Activated CD4-positive, alpha-beta T cell treated with anti-CD3 and anti-CD28 coated beads, Interleukin-2, amount 50 U/mL, for 4 hours (primary cell): ENCODE data around the gene COL6A1.
"Not testable (repeated sequence)": the region's sequence is repeated elsewhere in the genome, so short reads cannot be mapped to it uniquely, and the experiment has no call there.

Experiments
- DNase-seq, 2 experiments: peaks; one replicate each; pipeline ENCODE4 v3.0.0-alpha.2; 2020

The COL6A1 gene

DNA sequence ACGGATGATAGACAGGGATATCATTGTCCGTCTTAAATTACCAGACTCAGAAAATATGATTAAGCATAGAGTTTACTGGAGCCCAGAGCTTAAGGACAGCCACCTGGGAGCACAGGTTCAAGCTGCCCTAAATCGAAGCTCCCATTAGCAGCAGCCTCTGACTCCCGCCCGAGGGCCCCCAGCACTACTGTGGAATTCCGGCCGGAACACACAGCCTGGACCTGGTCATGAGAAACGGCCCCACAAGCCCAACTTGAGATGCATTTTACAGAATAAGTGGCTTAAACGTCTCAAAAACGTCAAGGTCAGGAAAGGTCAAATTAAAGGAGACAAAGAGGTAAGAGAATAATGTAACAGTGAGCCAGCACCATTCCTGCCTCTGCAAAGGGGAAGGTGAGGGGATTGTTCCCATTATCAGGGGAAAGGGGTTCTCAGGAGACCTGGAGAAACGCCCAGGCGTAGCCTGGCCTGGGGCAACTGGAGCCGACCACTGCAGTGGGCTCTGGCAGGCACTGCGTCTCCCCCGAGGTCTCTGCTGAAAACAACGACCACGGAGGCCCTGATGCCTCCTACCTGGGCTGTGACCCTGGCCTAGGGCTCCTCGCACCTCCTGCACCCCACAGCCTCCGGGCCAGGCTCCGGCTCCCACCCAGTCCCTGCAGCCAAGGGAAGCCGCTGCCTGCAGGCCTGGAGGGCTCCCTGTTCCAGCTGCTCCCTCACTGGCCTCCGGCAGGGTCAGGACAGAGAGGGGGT lies 11.5 kb upstream of the COL6A1 start:
- no peak for DNase-seq

DNA sequence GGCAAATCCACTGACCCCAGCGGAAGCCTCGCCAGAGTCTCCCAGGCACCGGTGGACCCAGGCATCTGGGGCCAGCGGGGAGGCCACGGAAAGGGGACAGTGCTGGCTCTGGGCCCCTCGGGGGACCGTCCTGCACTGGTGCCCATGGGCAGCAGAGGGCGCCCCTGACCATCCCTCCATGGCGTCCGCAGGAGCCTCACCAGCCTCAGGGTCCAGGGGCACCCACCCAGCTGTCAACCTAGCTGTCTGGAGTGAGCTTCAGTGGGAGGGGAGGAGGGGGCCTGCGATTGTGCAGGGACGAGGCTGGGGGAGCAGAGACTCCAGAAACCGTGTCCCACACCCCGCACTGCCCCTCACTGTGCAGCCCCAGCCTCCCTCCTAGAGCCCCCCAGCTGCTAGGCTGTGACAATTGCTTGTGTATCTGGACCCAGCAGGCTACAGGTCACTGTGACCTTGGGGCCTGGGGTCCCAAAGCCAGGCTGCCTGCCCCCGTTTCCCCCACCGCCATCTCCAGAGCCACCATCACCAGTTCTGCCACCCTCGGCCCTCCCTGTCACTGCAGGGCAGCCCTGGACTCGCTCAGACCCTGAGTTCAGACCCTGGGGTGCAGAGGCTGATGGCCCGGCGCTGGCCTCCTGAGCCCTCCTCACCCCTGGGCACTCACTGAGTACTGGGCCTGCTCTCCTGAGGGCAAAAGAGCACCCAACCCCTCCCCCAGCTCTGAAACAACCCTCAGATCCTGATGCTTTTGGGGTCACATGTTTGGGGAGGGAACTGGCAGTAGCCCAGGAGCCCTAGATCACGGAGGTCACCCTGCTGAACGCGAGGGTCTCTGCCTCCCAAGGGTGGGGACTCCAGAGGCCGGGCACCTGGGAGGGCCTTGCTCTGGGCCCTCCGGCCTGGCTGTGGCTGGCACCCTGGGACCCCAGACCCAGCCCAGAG lies 10.6 kb upstream of the COL6A1 start:
- peak; percentile 29 to 35 for DNase-seq

DNA sequence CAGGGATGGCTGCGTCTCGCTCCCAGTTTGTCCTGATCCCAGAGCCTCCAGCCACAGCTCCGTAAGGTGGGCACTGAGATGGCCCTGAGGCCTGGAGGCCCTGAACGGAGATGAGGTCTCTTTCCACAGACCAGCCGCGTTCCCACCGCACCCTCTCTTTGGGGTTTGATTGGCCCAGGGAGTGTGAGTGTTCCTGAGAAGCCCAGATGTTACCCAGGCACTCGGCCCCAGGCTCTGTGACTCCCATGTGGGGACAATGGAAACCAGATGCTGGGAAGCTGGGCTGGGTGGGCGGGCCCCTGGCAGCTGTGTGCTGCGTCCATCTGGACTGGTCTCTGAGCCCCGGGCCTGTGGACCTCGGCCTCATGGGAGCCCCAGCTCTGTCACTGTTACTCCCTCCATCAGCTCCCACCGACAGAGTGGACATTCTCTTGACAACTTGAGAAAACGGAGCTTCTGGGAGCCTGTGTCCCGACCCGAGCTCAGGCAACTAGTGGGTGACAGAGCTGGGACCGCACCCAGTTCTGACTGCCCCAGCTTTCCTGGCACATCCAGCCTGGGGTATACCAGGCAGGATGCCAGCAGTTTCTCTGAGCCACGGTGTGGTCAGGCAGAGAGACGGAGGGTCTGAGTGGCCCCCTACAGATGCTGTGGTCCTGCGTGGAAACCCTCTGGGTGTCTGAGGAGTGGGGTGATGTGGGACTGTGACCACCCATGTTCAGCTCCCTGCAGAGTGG lies 9.8 kb upstream of the COL6A1 start:
- DNase-seq: no peak

DNA sequence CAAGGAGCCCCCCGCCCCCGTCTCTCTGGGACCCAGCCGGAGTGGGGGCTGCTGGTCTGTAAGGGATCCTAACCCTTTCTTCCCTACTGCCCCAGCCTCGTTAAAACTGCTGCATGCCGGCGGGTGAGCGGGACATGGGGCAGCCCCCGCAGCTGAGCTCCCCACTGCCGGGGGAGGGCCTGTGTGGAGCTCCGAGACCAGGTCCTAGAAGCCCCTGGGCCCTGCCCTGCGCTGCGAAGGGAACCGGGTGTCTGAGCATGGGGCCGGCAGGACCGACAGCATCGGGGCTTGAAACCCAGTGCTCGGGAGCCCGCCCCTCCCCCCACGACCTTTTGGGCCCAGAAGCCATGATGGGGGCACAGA lies 9.2 kb upstream of the COL6A1 start:
- no peak for DNase-seq

DNA sequence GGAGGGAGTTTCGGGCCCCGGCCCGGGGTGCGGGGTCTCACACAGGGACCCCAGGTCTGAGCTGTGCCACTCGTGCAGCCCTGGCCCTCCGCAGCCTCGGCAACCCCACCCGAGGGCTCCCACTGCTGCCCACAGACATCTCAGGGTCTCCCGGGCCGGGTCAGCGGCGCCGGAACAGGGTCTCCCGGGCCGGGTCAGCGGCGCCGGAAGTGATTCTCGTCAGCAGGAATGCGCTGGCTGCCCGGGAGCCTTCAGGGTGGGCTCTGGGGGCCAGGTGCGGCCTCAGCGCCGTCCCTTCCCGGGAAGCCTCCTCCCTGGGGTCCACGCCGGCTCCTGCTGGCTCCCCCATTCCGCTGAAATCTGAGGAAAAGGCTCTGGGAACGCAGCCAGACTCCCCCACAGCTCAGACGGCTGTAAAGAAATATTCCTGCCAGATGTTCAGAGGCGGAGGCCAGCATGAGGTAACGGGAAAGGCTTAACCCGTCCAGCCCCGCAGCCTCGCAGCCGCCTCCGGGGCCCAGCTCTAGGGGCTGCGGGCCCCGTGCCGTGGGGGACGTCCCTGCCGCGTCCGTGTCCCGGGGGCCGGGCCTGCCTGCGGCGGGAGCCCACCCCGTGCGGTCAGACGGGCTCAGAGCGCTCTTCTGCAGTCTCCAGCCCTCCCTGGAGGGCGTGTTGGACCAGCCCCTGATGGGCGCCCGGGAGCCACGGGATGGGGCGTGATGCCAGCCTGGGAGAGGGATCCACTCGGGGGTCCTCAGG lies 8.7 kb upstream of the COL6A1 start:
- DNase-seq: no peak

DNA sequence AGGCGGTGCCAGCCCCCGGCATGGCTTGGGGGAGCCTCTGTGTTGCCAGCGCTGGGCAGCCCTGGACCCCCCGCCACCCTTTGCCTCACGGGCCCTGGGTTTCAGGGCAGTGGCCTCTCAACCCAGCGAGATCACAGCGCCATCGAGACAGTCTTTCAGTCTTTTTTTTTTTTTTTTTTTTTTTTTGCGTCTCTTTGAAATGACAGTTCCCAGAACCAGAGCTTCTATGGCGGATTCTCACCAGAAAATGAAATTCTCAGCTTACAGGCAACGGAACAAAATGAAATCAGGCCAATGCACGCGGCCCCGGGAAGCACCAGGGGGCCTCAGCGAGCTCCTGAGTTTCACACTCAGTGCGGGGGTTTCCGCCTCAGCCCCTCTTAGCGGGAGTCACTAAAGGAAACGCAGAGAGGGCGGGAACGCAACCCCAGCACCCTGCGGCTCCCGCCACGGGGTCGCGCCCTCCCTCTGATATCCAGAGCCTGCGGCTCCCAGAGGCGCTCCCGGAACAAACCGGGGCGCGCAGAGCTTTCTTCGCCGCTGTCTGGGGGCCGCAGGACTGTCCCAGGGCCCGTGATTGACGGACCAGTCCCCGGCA lies 8.0 kb upstream of the COL6A1 start:
- DNase-seq: peak; percentile 78 to 80

DNA sequence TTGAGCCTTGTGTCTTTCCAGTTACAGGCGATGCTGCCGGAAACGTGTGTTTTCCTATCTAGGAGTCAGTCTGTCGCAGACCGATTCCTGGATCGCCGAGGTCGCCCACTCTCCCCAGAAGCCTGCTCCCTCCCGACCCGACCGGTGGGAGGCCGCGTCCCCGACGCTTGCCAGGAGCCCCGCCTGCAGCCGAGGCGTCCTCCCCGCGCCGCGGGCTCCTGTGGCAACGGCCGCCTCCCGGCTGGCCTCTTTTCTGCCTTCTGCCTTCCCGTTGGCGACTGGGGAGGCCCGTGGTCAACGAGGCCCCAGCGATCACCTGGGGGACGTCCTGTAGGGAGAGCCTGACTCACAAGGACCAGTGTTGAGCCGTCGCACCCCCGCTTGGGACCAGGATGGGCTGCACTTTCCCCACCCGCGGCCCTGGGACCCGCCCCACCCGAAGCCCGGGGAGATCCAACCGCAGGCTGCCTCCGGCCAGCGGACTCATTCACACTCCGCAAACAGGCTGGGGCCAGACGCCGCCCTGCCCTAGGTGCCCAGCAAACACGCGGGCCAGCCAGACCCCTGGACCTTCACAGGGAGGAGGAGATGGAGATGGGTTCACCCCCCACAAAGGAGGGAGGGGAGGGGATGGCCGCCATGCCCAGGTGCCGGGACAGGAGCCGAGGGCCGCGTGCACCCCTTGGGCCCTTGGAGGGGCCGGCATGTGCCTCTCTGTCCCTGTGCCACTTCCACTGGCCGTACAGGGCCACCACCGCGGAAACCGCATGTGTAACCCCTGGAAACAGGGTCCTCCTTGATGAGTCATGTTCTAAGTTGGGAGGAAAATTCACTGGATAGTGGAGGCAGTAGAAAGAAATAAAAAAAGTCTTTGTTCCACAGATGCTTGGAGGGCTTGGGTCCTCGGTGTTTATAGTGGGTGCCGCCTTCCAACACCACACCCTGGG lies 7.2 kb upstream of the COL6A1 start:
- DNase-seq: no peak

DNA sequence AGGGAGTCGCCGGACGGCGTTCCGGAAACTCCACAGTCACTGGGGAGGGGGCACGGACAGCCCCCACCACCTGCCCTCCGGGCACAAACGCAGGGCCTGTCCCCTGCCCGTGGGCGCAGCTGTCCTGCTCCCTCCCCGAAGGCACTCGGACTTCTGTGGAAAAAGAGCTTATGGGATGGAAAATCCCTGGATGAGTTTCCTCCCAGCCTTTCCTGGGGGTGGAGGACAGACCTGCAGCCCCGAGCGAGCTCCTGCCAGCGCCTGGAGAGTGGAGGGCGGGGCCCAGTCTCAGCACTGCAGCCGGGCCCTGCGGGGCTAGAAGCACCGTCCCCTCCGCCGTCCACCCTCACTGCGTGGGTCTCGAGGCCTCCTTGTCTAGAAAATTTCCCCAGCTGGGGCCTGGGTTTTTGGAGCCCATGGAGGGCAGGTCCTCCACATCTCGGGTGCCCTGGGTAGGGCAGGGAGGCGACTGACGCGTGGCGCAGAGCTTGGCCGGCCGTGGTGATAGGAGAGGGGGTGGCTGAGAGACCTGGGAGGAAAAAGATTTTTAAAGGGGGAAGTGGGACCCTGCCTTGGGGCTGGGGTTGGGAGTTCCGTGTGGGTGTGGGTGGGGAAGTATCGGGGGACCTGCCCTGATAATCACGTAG lies 6.4 kb upstream of the COL6A1 start:
- no peak for DNase-seq

DNA sequence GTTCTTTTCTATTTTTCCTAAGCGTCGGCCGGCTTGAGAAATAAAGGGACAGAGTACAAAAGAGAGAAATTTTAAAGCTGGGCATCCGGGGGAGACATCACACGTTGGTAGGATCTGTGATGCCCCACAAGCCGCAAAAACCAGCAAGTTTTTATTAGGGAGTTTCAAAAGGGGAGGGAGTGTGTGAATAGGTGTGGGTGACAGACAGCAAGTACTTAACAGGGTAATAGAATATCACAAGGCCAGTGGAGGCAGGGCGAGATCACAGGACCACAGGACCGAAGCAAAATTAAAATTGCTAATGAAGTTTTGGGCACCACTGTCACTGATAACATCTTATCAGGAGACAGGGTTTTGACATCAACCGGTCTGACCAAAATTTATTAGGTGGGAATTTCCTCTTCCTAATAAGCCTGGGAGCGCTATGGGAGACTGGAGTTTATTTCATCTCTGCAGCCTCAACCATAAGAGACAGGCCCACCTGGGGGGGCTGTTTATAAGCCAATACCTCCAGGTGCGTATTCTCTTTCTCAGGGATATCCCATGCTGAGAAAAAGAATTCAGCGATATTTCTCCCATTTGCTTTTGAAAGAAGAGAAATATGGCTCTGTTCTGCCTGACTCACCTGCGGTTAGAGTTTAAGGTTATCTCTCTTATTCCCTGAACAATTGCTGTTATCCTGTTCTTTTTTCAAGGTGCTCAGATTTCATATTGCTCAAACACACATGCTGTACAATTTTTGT lies 5.7 kb upstream of the COL6A1 start:
- DNase-seq: not testable (repeated sequence)

DNA sequence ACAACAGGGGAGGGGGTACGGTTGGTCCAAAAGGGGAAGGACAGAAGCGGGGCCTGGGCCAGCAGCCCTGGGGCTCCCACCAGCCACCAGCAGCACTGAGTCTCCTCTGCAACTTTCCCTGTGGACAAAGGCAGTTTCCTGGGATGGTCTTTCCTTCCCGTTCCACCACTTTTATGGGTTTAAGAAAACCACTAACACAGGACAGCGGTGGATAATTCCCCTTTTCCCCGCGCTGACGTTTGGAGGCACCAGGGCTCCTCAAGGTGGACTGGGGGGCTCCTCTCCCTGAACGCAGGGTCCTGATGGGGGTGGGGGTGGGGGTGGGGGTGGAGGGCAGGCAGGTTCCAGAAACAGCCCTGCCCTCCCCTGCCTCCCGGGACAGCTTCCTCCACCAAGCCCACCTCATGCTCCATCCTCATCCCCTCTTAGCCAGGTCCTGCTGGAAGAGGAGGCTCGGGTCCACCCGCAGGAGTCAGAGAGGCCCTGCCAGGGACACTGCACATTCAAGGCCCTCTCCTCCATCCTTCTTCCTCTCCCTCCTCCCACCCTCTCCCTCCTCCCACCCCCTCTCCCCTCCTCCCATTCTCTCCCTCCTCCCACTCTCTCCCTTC lies 4.8 kb upstream of the COL6A1 start:
- DNase-seq: no peak

DNA sequence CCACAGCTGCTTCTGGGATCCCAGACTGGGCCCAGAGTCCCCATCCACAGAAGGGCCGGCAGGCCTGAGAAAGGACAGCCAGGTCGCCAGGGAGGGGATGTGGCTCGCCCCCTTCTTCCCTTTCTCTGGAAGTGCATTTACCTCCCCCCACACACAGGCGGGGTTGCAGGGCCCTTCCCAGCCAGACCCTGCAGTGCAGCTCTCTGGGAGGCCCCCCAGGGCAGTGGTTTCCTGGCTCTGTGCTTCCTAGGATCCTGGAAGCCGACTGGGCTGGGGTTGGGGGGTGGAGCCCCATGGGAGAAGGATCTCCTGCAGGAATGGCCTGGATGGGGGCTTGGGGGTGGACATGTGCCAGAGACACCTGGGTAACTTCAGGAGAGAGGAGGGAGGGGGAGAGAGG lies 4.2 kb upstream of the COL6A1 start:
- DNase-seq: no peak

DNA sequence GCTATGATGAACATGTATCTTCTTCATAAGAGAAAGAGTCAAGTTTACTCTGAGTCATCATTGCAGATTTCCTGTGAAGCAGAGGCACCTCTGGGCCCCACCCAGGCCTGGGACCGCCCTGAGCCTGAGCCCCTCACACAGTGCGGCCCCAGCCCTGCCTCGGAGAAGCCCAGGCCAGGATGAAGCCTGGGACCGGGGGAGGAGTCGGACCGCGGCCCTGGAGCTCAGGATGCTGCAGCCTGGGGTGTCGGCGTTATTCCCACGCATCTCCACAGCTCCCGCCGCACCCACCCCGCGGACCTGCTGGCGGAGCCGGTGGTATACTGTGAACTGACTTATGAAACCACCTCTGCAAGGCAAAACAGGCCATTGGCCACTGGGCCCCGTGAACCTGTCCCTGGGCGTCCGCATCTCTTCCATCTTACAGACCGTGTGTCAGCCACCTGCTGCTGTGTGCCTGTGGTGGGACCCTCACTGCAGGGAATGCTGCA lies 2.4 kb upstream of the COL6A1 start:
- DNase-seq: no peak

DNA sequence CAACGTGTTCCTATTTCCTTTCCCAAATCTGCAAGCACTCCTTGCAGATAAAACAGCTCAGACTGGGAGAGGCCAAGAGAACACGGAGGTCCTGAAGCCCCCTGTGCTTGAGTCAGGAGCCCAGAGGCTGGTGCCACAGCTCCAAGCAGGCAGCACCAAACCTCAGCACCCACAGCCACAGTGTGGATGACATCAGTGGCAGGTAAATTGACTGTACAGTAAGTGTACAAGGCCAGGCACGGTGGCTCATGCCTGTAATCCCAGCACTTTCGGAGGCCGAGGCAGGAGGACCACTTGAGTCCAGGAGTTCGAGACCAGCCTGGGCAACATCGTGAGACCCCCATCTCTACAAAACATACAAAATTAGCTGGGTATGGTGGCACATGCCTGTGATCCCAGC lies 1.9 kb upstream of the COL6A1 start:
- no peak for DNase-seq

DNA sequence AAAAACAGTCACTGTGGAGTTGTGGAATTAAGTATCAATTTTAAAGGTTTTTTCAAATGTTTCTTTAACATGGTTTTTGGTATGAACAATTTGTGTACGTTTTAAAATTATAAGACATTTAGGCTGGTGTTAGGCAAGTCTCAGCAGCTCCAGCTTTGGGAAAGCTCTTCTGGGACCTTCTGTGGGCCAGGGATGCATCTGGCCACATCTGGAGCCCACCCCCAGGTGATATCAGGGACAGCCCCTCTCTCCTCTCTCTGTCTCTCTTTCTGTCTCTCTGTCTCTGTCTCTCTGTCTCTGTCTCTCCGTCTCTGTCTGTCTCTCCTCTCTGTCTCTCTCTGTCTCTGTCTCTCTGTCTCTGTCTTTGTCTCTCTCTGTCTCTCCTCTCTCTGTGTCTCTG lies 1.3 kb upstream of the COL6A1 start:
- no peak for DNase-seq

DNA sequence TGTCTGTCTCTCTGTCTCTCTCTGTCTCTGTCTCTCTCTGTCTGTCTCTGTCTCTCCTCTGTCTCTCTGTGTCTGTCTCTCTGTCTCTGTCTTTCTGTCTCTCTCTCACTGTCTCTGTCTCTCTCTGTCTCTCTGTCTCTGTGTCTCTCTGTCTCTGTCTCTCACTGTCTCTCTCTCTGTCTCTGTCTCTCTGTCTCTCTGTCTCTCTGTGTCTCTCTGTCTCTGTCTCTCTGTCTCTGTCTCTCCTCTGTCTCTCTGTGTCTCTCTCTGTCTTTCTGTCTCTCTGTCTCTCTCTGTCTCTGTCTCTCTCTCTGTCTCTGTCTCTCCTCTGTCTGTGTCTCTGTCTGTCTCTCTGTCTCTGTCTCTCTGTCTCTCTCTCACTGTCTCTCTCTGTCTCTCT lies 873 bp upstream of the COL6A1 start:
- no peak for DNase-seq

DNA sequence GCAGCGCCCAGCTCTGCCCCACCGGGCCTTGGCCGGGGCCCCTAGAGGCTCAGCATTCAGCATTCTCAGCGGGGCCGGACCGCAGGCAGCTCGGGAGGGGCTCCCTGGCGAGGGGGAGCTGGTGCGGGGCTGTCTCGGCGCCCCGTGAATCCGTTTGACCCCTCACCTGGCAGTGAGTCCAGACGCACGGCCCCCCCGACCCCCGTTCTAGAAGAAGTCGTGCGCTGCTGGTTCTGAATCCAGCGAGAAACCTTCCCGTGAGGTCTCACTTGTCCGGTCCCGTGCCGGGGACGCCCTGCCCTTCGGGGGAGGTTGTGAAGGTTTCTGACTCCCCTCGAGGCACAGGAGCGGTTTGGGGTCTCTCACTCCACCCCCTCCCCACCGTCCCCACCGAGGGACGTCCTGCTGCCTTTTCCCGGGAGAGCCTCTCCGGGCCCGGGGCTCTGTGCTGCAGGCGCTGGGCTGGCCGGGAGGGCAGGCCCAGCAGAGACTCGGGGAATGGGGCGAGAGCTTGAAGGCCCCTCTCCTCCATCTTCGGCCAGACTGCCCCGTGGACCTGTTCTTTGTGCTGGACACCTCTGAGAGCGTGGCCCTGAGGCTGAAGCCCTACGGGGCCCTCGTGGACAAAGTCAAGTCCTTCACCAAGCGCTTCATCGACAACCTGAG lies 655 bp downstream of the COL6A1 start:
- DNase-seq: no peak

DNA sequence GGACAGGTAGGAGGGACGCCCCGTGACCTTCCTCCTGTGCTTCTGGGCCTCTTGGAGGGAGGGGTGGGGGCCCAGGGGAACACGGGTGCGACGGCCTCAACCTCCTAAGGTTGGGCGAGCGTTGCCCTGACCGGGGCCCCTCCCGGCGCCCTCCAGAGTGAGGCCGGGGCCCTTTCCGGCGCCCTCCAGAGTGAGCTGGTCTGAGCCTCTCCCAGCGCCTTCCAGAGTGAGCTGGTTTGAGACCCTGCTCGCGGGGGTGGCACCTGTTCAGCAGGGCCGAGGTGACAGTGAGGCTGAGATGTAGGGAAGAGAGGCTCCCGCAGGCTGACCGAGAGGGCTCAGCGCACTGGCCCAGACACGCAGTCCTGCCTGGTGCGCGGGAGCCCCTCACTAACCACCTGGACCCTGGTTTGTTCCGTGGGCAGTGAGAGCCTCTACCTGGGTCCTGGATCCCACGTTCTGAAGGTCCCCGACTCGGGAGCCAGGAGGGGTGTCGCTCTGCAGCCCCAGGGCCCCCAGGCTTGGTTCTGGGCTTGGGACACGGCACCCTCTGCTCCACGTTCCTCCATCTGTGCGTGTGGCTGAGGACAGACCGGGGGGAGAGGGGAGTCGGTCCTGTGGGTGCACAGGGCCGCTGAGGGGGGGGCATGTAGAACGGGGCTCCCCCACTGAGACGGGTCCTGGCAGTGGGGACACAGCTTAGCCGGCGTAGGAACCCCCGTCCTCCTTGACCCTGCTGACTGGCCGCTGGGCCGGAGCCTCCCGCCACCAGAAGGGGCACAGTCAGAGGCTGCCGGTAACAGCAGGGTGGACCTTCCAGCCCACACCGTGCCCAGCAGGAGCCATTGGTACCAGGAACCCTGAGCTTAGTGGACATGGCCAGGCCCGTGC lies 1.4 kb downstream of the COL6A1 start:
- DNase-seq: no peak

DNA sequence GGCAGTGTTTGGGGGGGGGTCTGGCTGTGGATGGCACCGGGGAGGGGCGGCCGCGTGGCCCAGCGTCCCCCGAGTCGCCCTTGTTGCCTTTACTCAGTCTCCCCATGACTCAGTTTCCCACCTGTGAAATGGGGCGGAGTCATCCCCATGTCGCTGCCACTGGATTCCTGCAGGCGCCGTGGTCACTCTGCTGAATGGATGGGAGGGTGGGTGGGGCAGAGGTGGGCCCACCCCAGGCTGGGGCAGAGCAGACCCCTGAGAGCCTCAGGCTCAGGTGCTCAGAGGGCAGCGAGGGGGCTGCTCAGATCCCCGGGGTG lies 2.0 kb downstream of the COL6A1 start:
- DNase-seq: no peak
